Bone marrow (tissue), 2 donors: ENCODE data around the gene TMEM176B.
"Not testable (repeated sequence)": the region's sequence is repeated elsewhere in the genome, so short reads cannot be mapped to it uniquely, and the experiment has no call there.

Experiments used
- DNase-seq, 2 donors: peaks; one replicate each; lab custom pipeline; 2025; lab: John Stamatoyannopoulos, UW

Gene TMEM176B

DNA sequence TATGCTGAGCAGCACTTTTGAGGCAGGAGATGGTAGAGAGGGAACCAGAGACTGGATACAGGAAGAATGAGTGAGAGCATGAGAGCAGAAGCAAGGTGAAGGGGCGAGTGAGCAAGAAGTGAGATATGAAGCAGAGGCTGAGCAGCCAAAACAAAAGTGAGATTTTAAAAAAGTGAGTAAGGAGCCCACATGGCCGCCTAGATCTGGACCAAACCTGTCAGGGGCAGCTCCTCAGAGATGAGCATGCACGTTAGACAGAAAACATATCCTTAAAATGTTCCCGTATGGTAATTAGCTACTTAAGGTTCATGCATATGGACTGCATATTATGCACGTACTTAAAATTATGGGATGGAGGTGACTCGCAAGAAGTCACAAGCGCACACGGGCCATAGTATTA is 22.9 kb upstream of the TMEM176B start:
- no peak for DNase-seq

- no peak for DNase-seq
Observed at GRCh38 chr7:150820578-150821198, 20.5 kb upstream of the TMEM176B start.

- no peak for DNase-seq
Observed at GRCh38 chr7:150820148-150820547, 20.0 kb upstream of the TMEM176B start.

GRCh38 chr7:150818971-150819370 is 18.8 kb upstream of the TMEM176B start:
- DNase-seq, result no peak

DNA sequence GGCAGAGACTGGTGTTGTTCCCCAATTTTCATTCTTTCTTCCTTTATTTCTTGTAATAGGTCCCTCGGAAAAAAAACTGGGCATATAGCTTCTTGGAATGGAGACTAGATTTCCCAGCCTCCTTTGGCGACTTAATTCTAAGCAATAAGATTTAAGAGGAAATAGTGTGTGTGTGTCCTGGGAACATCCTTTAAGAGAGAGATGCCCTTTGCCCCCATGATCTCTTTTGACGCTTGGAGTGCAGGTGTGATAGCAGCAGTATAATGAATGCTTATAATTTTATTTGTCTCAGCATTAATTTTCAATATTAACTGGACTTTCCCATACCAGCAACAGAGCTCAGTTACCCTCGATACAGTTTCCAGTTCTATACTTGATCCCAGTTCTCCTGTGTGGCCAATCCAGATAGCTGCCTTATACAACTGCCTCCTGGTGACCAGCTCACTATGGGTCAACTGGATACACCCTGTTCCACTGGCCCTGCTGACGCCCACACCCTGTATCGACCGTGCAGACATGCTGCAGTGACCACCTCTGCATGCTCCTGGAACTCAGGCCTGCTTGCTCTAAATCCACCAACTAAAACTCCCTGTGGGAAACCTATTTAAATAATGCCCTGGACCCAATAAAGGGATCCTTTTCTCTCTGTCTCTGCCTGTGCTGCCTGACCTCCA is 14.3 kb upstream of the TMEM176B start:
- no peak for DNase-seq

DNA sequence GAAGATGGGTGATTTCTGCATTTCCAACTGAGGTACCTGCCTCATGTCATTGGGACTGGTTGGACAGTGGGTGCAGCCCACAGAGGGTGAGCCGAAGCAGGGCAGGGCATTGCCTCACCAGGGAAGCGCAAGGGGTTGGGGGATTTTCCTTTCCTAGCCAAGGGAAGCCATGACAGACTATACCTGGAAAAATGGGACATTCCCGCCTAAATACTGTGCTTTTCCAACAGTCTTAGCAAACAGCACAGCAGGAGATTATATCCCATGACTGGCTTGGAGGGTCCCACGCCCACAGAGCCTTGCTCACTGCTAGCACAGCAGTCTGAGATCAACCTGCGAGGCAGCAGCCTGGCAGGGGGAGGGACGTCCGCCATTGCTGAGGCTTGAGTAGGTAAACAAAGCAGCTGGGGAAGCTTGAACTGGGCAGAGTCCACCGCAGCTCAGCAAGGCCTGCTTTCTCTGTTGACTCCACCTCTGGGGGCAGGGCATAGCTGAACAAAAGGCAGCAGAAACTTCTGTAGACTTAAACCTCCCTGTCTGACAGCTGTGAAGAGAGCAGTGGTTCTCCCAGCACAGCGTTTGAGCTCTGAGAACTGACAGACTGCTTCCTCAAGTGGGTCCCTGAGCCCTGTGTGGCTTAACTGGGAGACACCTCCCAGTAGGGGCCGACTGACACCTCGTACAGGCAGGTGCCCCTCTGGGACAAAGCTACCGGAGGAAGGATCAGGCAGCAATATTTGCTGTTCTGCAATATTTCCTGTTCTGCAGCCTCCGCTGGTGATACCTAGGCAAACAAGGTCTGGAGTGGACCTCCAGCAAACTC is 7.7 kb upstream of the TMEM176B start:
- DNase-seq, result not testable (repeated sequence)

DNA sequence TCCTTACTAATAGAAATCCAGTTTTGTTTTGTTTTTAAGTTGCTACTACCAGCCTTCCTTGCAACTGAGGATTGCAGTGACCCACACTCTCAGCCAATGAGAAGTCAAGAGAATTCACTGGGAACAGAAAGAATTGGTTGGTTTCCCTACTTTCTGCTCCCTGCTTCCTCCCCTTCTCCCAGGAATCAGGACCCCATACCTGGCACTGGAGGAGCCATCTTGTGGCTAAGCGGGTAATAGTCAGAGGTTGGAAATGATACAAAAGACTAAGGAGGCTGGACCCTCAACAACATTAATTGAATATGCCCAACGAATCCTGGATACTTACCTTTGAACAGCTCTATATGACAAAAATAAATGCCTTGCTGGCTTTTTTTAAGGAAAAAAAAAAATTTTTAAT is 6.7 kb upstream of the TMEM176B start:
- no peak for DNase-seq

DNA sequence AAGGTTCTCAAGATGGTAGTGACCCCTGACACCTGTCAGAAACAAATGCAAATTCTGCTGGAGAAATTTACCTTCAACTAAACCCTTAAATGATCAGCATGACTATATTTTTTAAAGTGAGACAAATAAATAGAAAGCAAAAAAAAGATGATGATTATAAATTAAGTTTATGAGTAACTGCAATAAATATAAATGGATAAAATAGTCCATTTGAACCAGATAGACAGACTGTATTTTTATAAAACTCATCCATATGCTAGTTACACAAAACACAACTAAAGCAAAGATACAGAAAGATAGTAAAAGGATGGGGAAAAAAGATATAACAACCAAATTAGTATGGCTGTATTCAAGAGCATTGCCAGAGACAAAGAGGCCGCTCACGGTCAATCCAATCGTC is 6.3 kb upstream of the TMEM176B start:
- DNase-seq, result no peak

DNA sequence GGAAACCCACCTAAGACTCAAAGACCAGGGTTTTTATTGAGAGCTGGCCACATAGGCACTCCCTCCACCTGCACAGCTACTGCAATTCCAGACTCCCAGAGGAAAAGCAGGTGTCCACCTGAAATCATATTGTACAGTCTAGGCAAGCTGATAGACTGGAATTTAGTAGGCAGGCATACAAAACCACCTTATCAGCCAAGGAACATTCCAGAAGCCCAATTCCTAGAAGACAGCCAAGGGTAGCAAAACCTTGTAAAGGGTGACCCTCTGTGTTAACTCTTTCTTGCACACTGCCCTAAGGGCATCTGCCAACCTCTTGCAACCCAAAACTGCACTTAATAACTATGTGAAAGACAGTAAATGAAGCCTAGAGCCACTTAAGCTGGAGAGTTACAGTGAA is 5.7 kb upstream of the TMEM176B start:
- no peak for DNase-seq

GRCh38 chr7:150804802-150805201 is 4.6 kb upstream of the TMEM176B start:
- DNase-seq, result no peak

DNA sequence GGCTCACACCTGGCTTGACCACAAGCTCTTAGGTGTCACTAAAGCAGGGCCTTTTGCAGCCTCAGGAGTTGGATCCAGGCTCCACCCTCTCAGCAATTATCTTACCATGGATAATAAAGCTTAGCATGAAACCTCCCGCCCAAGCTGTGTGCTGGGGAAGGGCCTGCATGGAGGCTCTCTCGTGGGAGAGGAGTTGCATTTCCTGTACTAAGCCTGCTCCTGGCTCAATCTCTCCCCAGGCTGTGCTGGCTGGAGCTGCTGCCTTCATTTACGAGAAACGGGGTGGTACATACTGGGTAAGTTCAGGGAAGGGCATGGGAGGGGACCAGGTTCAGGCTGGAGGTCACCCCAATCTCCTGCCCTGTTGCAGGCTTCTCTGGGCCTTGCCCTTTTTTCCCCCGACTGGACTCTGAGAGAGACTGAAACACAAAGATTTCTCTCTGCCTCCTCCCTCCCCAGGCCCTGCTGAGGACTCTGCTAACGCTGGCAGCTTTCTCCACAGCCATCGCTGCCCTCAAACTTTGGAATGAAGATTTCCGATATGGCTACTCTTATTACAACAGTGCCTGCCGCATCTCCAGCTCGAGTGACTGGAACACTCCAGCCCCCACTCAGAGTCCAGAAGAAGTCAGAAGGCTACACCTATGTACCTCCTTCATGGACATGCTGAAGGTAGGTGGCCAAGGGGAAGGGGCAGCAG is 3.1 kb upstream of the TMEM176B start:
- no peak for DNase-seq

DNA sequence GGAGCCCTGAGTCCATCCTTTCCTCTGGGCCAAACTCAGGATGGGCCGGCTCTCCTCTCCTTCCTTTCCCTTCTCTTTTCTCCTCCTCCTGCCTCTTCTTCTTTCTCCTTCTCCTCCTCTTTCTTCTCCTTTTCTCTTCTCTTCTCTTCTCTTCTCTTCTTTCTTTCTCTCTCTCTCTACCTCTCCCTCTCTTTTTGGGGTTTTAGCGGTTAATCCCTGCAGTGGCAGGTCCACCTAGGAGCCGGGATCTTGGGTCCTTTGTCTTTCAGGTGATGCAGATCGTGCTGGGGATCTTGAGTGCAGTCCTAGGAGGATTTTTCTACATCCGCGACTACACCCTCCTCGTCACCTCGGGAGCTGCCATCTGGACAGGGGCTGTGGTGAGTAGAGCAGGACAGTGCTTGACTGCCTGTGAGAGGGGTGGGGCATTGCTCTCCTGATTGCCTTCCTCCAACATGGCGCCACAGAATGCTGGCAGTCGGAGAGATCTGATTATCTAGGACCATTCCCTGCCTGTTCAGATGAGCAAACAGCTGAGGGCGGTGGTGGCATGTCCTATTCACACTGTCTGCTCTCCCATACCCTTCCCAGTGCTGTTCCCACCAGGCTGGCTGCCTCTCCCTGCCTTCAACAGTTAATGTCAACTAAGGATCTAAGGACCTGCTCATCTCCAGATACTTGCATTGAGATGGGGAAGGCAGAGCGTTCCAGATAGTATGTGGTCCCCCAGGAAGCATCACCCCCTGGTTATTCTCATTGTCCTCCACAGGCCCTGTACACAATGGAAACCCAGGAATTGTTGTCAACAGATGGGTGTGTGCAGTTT is 2.0 kb upstream of the TMEM176B start:
- no peak for DNase-seq

DNA sequence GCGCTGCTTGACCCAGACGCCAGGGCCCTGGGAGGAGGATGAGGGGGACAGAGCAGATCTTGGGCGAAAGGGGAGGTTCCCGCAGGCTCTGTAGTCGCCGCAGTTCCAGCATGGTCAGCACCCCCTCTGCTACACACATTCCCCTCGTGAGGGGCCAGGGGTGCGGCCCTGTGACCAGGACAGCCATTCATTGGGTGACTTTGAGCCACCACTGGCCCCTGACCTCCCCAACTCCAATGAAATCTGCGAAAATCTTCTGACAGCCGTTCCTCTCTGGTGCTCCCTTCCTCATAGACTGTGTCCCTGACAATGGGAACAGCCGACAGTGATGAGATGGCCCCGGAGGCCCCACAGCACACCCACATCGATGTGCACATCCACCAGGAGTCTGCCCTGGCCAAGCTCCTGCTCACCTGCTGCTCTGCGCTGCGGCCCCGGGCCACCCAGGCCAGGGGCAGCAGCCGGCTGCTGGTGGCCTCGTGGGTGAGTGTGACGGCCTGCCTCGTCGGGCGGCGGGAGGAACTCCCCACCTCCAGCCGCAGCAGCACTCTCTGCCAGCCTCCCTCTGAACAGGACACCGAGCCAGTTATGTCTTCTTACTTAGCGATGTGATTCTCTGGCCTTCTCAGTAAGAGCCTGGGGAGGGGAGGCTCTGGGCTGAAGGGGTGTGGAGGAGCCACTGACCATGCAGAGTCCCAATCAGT is 1.2 kb upstream of the TMEM176B start:
- DNase-seq, result no peak

DNA sequence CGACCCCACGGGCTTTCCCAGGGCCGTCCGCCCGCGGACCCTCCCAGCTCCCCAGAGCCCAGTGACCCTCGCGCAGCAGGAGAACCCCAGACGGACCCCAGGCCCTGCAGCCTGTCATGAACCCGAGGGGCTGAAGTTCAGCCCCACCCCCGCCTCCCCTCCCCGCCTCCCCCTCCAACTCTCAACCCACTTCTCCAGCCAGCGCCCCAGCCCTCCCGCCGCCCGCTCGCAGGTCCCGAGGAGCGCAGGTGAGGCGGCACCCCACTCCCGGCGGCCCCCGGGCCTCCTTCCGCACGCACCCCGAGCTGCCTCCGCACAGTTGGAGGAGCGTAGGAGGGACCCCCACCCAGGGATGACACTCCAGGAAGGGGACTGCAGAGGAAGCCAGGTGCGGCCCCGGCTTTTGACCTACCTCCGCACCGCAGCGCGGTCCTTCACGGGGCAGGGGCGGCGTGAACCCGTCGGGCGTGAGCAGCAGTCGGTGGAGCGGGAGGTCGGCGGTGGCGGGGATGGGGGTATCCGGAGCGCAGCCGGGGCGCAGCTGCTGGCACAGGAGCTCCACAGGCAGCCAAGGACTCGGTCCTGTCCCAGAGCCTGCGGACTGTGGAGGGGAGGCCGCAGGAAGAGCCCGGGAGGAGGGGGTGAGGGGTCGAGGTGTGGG is 547 bp upstream of the TMEM176B start, which contains the start of gene TMEM176A:
TSS of gene TMEM176A (plus strand) at position 189 of the 661 bp plus-strand sequence. CDS start 782 bp downstream, outside the sequence.
- DNase-seq, result no peak

DNA sequence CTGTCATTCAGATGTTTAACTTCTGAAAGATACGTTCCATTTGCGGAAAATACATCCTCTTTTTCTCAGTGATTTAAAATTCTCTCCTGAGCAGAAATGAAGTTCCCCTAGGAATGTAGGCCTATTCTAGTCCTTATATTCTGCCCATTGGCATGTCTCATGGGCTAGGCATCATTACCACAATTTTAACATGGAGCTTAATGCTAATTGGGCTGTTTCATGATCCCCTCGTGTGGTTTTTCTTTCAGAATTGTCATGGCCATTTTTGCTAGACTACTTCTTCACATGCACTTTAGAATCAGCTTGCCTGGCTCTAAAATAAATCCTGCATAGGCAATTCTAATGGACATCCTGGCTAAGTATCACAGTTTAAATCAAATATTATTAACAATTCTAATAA is 1.0 kb downstream of the TMEM176B start:
- no peak for DNase-seq

DNA sequence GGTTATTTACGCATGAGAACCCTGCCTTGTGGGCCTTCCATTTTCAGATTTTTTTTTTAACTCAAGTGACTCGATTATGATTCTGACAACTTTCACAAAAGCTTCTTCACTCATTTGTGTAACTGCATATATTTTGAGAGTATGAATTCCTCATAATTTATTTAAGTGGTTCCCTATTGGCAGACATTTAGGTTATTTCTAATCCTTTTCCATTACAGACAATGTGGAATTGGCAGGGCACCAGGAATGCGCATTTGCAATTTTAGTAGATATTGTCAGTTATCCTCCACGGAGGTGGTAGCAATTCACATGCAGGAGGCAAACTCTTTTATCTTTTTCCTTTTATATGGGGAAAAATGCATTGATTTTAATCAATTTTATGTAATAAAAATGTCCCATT is 2.5 kb downstream of the TMEM176B start:
- DNase-seq, result no peak

DNA sequence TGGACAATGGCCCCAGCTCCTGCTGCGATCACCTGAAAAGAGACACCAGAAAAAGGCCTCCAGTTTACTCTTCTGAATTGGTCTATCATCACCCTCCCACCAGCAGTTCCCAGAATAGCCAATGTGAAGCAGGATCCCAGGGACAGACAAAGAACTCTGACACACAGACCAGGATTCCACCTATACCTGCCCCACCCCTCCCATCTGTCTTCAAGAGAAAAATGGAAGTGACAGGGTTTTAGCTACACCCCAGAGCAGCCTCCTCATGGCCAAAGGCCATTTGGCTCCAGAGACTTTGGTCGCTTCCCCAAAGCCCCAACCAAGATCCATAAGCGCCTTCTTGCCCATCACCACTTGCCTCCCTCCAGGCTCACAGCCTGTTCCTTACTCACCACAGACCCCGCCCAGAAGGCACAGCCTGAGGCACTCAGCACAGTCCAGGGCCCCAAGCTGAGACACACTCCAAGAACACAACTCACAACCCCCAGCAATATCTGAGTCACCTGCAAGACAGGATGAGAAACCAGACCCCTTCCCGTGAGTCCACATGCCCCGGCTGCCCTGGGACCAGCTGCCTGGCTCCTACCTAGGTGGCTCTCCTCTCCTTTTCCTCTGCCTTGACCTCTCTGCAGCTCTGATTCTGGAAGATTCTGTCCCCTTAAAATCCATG is 6.5 kb downstream of the TMEM176B start:
- no peak for DNase-seq

DNA sequence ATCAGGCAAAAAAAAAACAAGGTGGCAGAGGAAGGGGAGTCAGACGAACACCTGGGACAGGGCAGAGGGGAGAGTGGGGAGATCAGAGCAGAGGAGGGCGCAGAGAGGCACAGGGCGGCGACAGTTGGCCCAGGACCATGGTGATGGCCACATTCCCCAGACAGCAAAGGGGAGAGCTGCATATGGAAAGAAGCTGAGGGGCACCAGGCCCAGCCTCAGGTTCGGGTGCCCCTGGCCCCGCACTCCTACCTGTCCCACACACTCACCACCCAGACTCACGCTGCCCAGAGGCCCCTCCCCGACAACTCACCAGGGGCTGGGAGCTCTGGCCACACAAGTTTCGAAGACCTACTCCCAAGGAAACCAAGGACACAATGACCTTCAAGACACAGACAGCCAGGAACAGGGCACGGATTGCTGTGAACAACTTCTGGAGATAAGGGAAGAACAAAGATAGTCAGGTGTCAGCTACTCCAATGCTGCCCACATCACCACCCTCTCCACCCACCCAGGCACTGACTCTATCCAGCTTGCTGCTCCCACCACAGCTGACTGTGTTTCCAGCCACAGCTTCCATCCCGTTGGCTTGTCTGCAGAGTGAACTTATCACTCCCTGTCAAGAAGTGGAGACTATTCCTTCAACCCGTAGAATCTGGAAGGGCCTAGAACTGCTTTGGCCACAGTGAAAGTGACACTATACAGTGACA is 8.3 kb downstream of the TMEM176B start:
- DNase-seq, result no peak

- no peak for DNase-seq
Observed at GRCh38 chr7:150791304-150791703, 8.9 kb downstream of the TMEM176B start.
